LNCaP clone FGC (cell line): ENCODE data around the gene ACAT2.

Experiments
- DNase-seq: peaks from one replicate; pipeline ENCODE4 v3.0.0-alpha.2; 2011; ENCODE audit warnings: low read depth
- H3K4me3 ChIP-seq: 2 replicates; pipeline ENCODE4 v1.5.1; 2011; ENCODE audit warnings: mild to moderate bottlenecking, low read depth, low read length, control low read depth
- TF ChIP-seq, protein P1 (sequence below): IDR thresholded peaks from 2 replicates; pipeline ENCODE4 v1.5.1; 2012; ENCODE audit warnings: mild to moderate bottlenecking; ENCODE audit not compliant: control insufficient read depth, insufficient read depth; ENCODE audit errors: extremely low read depth

The ACAT2 gene

DNA sequence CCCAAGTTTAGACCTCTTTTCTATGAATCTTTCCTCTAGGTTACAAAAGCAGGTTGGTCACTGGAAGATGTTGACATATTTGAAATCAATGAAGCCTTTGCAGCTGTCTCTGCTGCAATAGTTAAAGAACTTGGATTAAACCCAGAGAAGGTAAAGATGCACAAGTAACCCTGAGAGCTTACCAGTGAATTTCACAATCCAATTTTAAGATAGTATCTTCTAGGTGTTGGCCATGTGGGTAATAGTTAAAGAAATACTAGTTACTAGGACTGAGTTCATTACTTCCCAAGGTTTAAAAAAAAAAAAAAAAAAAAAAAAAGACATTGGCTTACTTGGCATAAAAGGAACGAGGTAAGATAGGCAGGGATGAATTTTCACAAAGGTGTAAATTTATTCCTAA lies 16.3 kb downstream of the ACAT2 start:
- no peak for DNase-seq
- TF ChIP-seq, protein P1, sequence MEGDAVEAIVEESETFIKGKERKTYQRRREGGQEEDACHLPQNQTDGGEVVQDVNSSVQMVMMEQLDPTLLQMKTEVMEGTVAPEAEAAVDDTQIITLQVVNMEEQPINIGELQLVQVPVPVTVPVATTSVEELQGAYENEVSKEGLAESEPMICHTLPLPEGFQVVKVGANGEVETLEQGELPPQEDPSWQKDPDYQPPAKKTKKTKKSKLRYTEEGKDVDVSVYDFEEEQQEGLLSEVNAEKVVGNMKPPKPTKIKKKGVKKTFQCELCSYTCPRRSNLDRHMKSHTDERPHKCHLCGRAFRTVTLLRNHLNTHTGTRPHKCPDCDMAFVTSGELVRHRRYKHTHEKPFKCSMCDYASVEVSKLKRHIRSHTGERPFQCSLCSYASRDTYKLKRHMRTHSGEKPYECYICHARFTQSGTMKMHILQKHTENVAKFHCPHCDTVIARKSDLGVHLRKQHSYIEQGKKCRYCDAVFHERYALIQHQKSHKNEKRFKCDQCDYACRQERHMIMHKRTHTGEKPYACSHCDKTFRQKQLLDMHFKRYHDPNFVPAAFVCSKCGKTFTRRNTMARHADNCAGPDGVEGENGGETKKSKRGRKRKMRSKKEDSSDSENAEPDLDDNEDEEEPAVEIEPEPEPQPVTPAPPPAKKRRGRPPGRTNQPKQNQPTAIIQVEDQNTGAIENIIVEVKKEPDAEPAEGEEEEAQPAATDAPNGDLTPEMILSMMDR: no peak
- no peak overlapping the region for H3K4me3 ChIP-seq

DNA sequence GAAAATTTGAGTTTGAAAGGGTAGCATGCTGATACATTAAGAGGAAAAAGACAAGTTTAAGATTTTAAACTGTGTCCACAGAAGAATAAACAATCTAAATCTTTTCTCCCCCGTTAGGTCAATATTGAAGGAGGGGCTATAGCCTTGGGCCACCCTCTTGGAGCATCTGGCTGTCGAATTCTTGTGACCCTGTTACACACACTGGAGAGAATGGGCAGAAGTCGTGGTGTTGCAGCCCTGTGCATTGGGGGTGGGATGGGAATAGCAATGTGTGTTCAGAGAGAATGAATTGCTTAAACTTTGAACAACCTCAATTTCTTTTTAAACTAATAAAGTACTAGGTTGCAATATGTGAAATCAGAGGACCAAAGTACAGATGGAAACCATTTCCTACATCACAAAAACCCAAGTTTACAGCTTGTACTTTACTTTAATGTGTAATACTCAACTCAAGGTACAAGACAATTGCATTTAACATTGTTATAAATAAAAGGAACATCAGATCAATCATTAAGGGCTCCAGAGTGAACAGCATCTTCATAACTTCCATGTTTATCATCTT lies 16.8 kb downstream of the ACAT2 start:
- DNase-seq: no peak
- TF ChIP-seq, protein P1: no peak
- H3K4me3 ChIP-seq: no peak overlapping the region

DNA sequence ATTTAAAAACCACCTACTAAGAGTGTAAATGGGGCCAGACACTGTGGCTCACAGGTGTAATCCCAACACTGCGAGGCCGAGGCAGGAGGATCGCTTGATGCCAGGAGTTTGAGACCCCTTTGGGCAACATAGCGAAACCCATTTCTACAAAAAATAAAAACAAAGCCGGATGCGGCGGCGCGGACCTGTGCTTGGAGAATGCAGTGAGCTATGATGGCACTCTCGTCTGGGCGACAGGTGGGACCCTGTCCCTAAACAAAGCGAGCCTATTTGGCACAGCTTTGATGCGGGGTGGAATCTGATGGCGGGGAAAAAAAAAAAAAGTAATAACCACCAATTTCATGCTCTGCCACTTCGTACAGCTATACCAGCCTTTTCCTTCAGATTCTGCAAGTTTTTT lies 26.4 kb downstream of the ACAT2 start:
- DNase-seq: no peak
- peak overlapping the region; percentile 98 for H3K4me3 ChIP-seq
- TF ChIP-seq, protein P1: no peak

DNA sequence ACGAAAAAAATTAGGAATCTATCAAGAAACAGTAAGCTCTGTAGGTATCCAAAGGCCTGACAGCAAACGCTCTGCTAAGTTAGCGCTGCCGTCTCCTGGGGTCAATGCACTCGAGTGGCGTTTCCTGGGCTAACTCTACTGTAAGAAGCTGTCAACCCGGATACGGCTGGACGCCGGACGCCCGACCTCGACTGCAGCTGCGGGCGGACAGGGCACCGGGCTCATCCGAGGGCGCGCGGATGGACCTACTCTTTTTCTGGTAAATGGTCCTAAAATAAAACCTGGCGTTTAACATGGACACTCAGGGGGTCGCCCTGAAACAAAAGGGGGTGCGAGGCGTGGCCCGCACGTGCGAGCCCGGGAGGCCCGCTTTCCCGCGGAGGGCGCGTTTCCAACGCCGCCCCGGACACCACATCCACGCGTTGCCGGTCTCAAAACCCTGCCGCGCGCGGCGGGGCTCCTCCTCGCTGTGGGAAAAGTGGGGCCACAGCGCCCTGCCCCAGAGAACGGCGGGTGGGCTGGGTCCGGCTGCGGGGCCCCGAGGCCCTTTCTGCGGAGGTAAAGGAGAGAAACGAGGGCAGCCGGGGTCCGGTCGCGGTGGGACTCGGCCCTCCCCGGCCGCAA lies 27.0 kb downstream of the ACAT2 start:
- TF ChIP-seq, protein P1: no peak
- peak overlapping the region; percentile 98 for H3K4me3 ChIP-seq
- no peak for DNase-seq

DNA sequence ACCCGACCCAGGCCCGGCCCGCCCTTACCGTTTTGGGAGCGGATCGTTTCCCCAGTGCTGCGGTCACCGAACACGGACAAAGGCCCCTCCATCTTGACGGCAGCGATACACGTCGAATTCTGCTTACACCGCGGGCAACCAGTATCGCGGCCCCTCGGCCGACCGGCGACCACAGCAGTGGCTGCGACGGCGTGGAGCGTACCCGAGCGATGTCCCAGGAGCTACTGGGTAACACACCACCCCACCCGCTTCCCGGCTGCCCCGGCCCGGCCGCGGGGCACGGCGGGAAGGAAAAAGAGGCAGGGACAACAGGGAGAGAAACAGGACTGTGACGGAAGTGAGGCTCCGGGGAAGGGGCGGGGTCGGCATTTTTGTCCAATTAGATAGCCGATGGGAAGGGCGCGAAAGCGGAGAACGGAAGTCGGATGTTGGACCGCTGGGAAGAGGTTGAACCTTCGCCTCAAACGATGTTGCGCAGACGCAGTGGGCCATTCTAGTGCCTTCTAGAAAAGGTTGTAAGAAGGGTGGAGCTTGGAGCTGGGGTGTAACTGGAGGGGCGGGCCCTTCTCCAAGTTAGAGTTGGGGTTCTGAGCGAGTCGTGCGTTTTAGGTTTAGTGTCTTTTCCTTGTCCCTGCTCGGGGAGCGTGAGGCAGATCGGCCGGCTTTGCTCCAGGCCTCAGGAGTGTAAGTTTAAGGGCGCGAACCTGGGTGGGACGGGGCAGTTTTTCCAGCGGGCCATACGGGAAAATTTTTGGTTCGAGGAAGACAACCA lies 27.7 kb downstream of the ACAT2 start, which contains the start of gene TCP1:
Gene TCP1 (minus strand): TSS at position 226 of the 772 bp plus-strand sequence. CDS start 134 bp downstream, at position 92.
- TF ChIP-seq, protein P1: no peak
- H3K4me3 ChIP-seq: peak within 1 kb of the TSS; percentile 98

DNA sequence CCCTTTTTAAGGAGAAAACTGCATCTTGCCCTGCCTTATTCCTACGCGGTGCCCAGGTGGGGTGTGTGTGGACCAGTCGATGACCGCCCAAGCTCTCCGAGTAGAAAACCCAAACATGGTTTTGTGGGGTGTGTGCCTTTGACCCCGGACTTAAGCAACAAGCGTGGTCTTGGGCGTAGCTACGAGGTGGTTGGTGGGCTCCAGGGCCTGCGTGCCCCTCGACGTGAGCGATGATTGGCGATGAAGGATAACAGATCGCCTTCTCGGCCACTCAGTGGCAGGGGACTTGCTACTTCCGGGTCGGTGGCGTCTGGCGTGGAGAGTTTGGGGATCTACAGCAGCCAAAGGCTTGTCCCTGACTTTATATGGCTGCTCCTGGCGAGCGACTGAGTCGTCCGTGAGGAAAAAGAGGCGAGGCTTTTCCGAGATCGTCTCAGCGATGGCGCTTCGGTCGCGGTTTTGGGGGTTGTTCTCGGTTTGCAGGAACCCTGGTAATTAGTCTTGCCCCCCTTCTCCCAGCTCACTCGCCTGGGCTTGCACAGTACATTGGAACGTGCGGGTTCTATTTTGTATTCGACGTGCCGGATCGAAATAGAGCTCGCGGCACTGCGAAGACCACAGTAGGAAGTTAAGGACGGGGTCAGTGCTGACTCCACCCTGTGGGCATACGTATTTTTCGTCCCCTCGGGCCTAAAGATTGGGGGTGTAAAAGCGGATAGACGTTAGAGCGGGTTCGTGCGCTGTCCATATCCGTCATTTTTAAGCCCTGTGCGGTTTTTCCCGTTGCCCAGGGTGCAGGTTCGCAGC lies 28.5 kb downstream of the ACAT2 start, which contains the start of gene MRPL18:
Gene MRPL18 (plus strand): TSS at position 319 of the 807 bp plus-strand sequence. CDS start 121 bp downstream, at position 440.
- DNase-seq: peak; percentile 94
- peak within 1 kb of the TSS; percentile 98 for H3K4me3 ChIP-seq
- TF ChIP-seq, protein P1: no peak

More for the DNA sequence above, 27.7 kb downstream of the ACAT2 start, which contains the start of gene TCP1:
- DNase-seq: peak; percentile 99
